NCI-H2171 treated with DMSO at 0.1 percent for 48 hours (cell line): ENCODE data around the gene HIBADH.
A peak's percentile ranks its signal among the peaks of the same experiment; 100 is the strongest.
"Not testable (repeated sequence)": the region's sequence is repeated elsewhere in the genome, so short reads cannot be mapped to it uniquely, and the experiment has no call there.

Source experiments
- DNase-seq: peaks from one replicate; lab custom pipeline; 2025; lab: John Stamatoyannopoulos, UW

Gene HIBADH

DNA sequence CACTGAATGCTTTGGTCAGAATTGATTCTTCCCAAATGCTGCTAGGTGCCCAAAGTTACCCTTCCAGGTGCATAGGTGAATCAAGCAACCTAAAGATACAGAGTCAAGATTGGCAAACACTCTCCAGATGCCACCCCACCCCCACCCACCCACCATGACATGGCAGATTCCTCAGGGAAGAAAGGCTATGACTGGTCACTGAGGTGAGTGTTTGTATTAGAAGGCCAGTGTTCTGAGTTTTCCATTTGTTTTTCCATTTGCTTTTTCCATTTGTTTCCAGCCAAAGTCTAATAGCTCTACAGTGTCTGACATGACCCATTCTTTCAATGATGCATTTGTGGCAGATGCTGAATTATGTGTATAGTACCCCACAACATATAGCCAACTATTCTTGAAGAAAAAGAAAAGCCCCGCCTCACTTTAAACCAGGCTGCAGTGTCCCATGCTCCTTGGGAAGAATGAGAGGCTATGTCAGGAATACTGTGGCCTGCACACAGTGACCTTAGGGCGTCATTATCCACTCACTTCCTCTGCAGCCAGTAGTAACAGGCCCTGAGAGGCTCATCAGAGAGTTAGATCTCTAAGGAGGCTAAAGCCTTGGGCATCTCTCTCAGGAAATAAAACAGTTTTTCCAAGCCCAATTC, 16.1 kb upstream of the HIBADH start:
- DNase-seq, result no peak

DNA sequence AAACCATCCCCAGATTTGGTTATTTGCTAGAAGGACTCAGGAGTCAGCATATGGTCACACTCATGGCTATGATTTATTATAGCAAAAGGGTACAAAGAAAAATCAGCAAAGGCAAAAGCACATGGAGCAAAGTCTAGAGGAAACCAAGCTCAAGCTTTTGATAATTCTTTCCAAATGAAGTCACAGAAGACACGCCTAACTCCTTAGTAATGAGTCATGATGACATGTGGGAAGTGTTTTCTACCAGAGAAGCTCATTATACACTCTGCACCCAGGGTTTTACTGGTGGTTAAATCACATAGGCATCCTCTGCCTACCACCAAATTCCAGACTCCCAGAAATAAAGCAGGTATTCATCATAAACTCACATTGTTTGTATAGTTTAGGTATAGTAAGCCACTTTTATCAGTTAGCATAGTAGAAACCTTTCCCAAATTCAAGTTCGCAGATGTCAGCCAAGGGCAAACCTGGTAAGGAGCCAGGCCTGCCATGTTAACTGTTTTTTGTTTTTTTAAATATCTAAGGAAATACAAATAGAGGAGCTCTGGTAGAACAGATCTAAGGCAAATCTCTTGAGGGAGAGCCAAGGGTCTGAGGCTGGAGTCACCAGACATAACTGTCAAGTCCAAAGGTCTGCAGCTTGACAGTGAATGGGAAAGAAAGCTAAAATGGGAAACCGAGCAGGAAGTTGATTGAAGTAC, 15.4 kb upstream of the HIBADH start:
- DNase-seq, result no peak

DNA sequence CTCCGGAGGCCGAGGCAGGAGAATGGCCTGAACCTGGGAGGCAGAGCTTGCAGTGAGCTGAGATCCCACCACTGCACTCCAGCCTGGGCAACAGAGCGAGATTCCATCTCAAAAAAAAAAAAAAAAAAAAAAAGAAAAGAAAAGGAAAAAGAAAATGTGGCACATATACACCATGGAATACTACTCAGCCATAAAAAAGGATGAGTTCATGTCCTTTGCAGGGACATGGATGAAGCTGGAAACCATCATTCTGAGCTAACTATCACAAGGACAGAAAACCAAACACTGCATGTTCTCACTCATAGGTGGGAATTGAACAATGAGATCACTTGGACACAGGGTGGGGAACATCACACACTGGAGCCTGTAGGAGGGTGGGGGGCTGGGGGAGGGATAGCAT, 11.4 kb upstream of the HIBADH start:
- DNase-seq, result not testable (repeated sequence)

DNA sequence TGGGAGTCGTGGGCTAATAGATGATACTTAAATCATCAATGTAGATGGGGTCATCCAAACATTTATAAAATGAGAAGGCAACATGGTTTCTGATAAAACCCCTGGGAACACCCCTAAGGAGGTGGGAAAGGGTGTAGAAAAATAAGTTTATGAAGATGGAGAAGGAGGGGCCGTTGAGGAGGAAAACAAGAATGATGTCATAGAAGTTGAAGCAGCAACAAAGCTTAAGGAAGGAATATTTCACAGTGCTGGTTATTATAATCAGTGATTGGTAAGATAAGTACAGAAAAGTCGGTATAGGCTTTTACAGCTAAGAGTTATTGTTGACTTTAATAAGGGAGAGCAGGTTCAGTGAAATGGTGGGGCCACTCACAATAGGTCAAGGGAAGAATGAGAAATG, 9.0 kb upstream of the HIBADH start:
- no peak for DNase-seq

DNA sequence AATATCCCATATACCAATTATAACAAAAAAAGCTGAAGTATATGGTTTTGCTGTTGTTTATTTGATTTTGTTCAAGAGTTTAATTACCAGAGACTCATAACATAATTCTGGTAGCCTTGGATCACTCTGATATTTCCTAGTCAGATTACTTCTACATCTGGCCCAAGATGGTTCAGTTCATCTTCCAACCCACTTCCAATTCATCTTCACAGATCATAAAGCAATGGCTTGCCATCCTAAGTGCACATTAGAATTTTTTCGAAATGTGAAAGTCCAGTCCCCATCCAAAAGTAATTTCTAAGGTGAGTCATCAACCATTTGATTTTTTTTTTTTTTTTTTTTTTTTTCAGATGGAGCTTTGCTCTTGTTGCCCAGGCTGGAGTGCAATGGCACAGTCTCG, 8.0 kb upstream of the HIBADH start:
- no peak for DNase-seq

DNA sequence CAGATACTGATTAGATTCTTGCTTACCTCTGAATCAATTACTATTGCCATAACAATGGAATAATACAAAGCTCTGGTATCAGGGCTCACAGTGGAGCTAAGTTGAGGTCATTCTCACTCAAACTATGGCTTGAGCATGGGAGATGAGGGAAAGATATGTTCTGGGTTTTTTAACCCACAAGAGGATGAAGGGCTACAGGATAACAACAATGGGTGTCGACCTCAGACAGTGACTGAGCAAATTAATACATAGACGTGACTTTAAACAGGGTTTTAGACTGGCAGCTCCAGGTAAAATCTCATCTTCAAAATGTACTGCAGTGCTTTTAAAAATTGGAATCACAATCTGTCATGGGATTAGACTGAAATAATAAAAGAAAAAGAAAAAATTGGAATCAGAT, 7.5 kb upstream of the HIBADH start:
- no peak for DNase-seq

DNA sequence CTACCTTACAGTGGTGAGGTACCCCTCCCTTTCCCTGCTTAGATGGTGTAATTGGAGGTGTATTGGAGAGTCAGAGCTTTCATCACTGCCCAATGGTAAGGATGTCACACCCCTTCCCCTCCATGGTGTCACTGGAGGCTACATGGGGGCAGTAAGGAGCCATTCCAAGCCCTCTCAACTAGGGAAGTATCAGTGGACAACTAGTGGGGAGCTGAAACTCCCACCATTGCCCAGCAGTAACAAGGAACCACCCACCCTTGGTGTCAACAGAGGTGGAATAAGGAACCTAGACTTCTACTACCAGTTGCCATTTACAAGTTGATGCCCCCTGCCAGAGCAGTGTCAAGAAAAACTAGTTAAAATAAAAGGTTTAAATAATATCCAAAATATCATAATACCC, 2.8 kb upstream of the HIBADH start:
- DNase-seq, result no peak

DNA sequence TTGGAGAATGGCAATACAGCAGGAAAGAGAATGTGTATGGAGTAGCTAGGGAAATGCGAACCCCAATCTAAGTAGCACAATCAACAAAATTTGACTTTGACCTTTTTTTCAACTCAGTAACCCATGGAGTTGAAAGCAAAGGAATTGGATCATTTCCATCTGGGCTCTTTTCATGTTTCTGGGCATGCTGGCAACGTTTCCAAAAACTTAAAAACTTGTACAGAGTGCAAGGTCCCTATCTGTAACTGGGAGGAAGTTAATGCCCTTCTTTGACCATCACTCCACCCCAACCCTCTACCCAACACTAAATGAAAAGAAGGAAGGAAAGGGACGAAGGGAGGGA, 1.3 kb upstream of the HIBADH start:
- DNase-seq, result no peak

DNA sequence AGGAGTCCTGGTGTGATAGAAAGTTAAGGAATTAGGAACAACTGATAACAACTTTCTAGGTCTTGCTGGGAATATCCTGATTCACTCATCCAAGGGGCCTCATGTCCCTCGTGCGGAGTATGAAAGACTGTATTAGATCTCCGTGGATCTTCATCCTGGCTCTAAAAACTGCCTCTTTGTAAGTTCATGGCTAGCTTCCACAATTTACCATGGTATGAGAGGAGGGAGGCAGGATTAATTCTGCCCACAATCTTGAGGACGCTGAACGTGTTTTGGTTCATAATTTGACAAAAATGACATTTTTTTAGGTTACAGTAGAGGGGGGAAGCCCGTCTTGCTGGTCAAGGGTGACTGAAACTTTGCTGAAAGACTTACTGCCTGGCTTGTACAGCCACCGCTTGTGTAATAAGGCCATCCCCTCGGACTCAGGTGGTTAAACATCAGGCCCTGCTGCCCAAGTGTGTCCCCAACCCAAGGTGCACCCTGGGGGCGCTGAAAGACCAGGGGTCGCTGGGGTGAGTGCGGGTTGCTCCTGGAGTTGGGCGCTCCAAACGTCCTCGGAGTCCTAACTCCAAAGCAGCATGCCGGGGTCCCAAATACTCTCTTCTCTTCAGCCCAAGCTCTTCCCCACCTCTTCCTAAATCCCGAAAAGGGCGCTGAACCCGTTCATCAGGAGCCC, 733 bp downstream of the HIBADH start:
- DNase-seq, result no peak

DNA sequence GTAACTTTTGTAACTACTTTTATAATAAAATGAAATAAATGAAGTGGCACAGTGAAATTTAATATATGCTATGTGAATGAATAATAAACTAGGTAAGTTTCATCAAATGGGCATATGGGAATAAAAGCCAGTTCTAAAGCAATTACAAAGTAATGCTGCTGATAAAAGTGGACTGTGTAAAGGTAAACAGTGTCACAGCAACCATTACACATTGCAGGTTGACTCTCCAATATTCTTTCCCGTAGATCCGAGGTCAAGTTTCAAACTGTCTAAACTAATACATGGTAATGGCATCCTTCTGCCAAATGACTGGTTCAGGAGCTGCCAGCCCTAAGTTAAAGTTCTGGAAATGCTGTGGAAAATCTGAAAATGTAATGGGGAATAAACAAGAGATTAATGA, 6.0 kb downstream of the HIBADH start:
- DNase-seq, result no peak

DNA sequence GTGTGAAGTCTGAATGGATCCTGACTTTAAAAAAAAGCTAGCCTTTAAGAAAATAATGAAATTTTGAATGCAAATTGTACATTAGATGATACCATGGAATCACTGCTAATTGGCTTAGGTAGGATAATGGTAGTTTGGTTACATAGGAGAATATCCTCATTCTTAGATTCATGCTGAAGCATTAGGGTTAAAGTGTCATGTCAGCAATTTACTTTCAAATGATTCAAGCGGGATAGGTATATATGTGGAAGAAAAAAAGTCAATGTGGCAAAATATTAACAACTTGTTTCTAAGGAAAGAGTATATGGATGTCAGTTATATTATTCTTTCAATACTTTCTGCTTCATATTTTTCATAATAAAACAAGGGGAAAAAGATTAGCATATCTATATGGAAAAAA, 7.5 kb downstream of the HIBADH start:
- DNase-seq, result no peak

DNA sequence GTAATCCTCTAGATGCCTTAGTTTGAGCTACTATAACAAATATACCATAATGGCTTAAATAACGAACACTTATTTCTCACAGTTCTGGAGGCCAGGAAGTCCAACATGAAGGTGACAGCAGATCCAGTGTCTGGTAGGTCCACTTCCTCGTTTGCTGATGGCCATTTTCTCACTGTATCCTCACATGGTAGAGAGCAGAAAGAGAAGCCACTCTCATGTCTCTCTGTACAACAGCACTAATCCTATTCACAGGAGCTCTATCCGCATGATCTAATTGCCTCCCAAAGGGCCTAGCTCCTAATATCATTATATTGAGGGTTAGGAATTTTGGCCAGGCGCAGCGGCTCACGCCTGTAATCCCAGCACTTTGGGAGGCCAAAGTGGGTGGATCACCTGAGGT, 10.2 kb downstream of the HIBADH start:
- no peak for DNase-seq

DNA sequence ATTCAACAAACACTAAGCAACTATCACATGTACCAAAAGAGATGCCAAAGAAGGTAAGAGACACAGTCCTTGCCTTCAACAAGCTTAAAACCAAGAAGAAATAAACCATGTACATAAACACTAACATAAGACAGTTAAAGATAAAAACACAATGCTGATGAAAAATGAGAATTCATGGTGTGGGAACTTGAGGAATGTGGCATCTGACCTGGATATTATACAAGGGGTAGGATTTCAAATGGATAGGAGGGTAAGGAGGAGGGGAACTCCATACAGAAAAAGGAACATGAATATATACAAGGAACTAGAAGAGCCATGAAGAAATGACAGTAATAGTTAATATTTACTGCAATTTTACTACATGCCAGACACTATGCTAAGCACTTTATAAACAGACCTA, 11.0 kb downstream of the HIBADH start:
- no peak for DNase-seq

DNA sequence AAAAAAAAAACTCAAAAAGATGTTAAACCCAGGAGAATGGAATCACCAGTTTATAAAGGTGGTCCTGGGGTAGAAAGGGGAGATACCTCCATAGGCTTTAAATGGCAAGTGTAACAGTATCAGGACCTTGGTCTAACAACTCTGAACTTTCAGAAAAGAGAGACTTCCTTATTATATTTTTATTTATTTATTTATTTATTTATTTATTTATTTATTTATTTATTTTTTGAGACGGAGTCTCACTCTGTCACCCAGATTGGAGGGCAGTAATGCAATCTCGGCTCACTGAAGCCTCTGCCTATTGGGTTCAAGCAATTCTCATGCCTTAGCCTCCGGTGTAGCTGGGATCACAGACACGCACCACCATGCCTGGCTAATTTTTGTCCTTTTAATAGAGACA, 12.4 kb downstream of the HIBADH start:
- DNase-seq, result no peak

DNA sequence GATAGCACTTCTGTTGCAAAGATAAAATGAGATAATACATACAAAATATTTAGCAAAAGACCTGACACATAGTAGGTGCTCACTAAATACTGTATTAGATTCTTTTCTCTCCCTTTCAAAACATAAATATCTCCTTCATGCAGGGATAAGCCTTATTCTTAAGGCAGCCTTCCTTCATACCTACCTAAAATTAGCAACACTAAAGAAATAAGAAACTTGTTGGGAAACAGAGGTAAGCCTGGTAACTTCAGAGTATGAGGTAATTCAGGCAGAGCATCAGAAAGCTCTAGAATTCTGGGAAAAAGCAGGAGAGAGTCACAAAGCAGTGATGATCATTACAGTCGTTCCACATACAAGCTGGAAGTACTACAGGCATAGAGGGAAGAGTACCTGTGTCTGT, 15.2 kb downstream of the HIBADH start:
- no peak for DNase-seq

DNA sequence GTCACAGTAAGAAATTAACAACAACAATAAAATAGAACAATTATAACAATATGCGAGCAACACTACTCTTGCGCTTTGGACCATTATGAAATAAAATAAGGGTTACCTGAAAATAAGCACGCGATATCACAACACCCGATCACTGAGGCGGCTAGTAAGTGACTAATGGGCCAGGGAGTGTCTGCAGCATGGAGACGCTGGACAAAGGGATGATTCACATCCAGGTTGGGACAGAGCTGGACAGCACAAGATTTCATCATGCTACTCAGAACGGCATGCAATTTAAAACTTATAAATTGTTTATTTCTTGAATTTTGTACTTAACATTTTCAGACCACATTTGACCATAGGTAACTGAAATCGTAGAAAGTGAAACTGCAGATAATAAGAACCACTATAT, 15.6 kb downstream of the HIBADH start:
- DNase-seq, result no peak

DNA sequence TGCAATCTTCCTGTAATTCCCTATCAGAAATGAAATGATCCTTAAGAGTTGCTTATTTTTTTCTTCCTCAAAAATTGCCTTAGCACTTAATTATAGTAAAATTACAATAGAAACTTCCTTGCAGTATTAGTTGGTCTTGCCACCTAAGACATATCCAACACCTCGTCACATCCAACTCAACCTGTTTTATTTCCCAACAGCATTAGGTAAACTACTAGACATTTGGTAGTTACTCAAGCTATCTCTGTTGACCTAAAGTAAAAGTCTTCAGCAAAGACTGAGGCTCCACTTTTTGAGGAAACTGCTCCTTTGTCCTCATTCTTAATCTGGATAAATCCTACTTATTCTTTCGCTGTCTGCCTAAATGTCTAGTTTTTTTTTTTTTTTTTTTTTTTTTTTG, 20.4 kb downstream of the HIBADH start:
- no peak for DNase-seq

DNA sequence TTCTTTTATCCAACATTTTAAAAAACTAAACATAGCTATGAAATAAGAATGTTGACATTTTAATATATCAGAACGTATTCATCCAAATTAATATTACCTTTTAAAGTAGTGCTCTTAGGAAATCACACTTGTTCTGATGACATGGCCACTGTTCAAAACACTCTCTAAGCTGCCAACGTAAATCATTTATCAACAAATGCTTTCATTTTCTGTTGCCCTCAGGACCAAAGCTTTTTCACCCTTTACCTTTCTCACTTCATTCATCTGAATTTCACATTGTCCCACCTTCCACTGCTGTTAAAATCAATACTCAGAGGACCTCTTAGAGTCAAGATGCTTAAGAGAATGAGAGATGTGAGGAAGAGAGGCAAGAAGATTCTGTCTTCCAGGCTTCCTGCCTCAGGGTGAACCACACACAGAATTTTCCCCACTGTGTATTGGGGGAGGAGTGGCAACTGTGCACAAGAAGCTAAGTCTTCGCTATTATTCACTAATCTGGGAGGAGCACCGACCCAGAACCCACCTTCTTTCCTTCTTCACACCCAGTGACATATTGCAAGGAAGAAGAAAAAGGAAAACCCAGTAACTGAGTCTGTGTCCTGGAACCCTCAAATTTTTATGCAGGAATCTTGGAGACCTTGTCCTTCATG, 21.0 kb downstream of the HIBADH start:
- no peak for DNase-seq

DNA sequence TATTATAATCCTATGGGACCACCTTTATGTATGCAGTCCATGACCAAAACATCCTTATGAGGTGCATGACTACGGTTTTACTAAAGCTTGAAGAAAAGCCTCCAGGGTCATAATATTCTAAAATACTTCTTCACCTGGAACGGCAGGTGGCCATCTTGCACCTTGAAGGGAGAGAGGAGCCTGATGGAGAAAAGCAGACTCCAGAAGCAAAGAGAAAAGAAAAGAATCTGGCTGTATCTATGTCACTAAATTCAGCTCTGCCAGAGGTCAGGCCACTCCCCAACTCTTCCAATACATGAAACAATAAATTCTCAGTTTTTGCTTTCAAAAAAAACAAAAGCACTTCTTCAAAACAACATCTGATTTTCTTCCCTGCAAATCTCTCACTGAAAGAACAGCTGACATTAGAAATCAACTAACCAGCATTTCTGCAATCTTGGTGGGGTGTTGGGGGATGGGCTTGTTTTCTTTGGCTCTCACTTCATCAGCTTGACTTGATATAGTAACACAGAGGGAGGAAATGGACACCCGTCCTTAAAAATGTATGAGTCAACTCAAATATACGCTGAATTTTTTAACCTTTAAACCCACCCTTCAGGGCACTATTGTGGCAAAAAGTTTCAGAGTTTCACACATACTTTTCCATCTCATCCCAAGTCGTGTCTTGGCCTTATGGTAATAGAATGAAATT, 21.7 kb downstream of the HIBADH start:
- DNase-seq, result no peak

DNA sequence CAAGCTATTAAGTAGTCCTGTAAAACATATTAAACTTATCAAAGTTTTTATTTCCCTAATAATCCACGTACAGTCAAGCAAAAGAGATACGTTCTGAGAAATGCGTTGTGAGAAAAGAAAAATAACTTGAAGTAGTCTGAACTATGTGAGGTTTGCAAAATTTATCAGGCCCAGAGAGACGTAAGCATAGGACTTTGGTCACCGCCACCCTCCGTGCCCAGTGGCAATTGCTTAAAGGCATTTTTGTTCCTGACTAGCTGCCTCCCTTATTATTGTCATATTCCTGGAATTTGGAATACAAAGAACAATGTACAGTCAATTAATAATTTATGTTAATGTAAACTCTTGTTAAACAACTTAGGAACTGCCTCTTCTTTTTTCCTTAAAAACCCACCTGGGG, 22.8 kb downstream of the HIBADH start:
- DNase-seq, result no peak

DNA sequence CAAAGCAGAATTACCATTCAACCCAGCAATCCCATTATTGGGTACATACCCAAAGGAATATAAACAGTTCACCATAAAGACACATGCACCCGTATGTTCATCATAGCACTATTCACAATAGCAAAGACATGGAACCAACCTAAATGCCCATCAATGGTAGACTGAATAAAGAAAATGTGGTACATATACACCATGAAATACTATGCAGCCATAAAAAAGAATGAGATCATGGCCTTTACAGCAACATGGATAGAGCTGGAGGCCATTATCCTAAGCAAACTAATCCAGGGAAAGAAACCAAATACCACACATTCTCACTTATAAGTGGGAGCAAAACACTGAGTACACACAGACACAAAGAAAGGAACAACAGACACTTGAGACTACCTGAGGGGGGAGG, 23.6 kb downstream of the HIBADH start:
- DNase-seq, result not testable (repeated sequence)

DNA sequence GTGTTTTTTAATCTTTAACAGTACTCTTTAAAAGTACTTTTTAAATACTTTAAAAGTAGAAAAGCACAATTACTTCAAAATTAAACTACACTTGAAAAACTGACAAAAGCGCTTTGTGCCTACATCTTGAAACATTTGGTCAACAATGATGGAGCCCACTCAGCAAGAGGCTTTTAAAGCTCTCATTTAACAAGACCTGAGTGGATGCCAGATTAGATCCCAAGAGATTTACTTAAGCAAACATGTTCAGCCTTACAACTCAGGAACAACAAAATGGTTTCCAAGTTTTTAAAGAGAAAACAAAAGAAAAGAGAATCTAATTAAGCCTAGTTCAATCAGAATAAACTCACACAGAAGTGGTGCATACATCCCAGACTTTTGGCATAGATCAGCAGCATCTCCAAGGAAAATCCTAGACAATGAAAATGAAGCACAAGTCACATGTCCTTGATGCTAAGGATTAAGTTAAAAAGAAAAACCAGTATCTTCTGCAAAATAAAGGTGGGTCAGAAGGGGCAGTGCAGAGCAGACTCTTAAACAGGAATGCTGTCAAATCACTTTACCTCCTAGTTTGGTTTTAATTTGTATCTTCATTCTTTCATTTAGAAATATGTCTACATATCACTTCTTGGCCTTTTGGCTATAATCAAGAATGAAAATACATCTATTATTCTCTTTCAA, 26.2 kb downstream of the HIBADH start:
- DNase-seq, result peak; percentile 54
